ENCODE results near the gene IFT57. TPM values are rescaled to one million over a fixed set of nuclear protein-coding genes. Genes with fewer than 3 reads are reported as not detected.
A peak's percentile ranks its signal among the peaks of the same experiment; 100 is the strongest.

IFT57 gene
- total and polyA plus RNA-seq, 9 of the 15 experiments (the other 6 are each of a cell fraction or from before 2014, with no cell fraction given): 1.5 to 20.1 (median 9.9) TPM

GRCh38 chr3:108114423-108115065 lies 107.7 kb downstream of the IFT57 start:
- 21% methylated on average over 12 of the region's 16 CpGs for WGBS (ENCODE audit: insufficient coverage, low coverage, missing lambda C conversion rate)
- ChIA-PET POLR2A (interaction anchor here (0.9 to 1.3 kb wide), 3 partner anchors 10 to 15 kb away, joined by 4 read pairs; no protein-coding TSS in a partner anchor), CTCF (ENCODE audit: low intra/inter-chr PET ratio) (no interaction called here)
- Histone ChIP-seq H3K27ac (ENCODE audit: extremely low read depth, low read depth, low read length) (no peak overlapping the region), H3K36me3 (ENCODE audit: control insufficient read depth, insufficient read depth, low read length) (no peaks in the 10 kb centered on the region), H3K4me1 (replicated peaks in 1 of 2; ENCODE audit: control insufficient read depth in 2 of 2, insufficient read depth in 2 of 2, low read length in 2 of 2) (peaks cover 11 to 45% of the 10 kb centered on the region in 2 experiments), H2AFZ (ENCODE audit: low read depth, low read length) (peak overlapping the region; percentile 14; the same call in 1 of the 2 replicates), H3K79me2 (ENCODE audit: control insufficient read depth, insufficient read depth, low read length) (no peaks in the 10 kb centered on the region), H3K9me1 (ENCODE audit: control insufficient read depth, insufficient read depth, low read length) (no peaks in the 10 kb centered on the region), H3K4me2 (ENCODE audit: insufficient read depth, low read length) (peak overlapping the region; percentile 33), H3K4me3 (no peak overlapping the region), H4K20me1 (replicated peaks; ENCODE audit: control insufficient read depth, insufficient read depth, low read length) (no peaks in the 10 kb centered on the region), H3K9ac (ENCODE audit: insufficient read depth in 1 of 2, low read depth in 2 of 2, low read length in 2 of 2) (peak overlapping the region in 1 of 2 experiments; percentile 40; a peak in 1 of 4 replicates), H3K27me3 (ENCODE audit: control insufficient read depth in 2 of 2, insufficient read depth in 2 of 2, low read length in 2 of 2) (no peaks in the 10 kb centered on the region), H3K9me3 (replicated peaks; ENCODE audit: control insufficient read depth, insufficient read depth, low read depth, low read length) (no peaks in the 10 kb centered on the region)
- in situ Hi-C loops (cut with MboI) (no loop called here), intact Hi-C loops (cut with micrococcal nuclease) (no loop called here)
- TF ChIP-seq ARID1B (IDR thresholded peaks at IDR 0.05): peak; percentile 25; the same call in 1 of the 2 replicates
- no peak for TF ChIP-seq HSF4 (CRISPR knock-in tag; IDR thresholded peaks at IDR 0.05; ENCODE audit: borderline replicate concordance)
- TF ChIP-seq CBFA2T3 (IDR thresholded peaks at IDR 0.05): peak; percentile 52
- FAIRE-seq (peak; percentile 46), DNase-seq (ENCODE audit: extremely low read depth in 1 of 4, low spot score in 3 of 4) (no peak), ATAC-seq (peak; percentile 55)
- no TSS peak for BruUV-seq (replicated peaks)

- no peaks in the 10 kb centered on the region for H3K27me3 ChIP-seq (ENCODE audit: control insufficient read depth in 2 of 2, insufficient read depth in 2 of 2, low read length in 2 of 2)
- H3K4me3 ChIP-seq: no peak overlapping the region
- peak overlapping the region; percentile 33 for H3K4me2 ChIP-seq (ENCODE audit: insufficient read depth, low read length)
- intact Hi-C loops (cut with micrococcal nuclease) (no loop called here), in situ Hi-C loops (cut with MboI) (no loop called here)
- DNase-seq (ENCODE audit: extremely low read depth in 1 of 4, low spot score in 3 of 4) (no peak), FAIRE-seq (no peak), ATAC-seq (peak; percentile 19; the same call in 2 of the 3 replicates)
- no TSS peak for BruUV-seq (replicated peaks)
- peak overlapping the region in 1 of 2 experiments; percentile 40; a peak in 1 of 4 replicates for H3K9ac ChIP-seq (ENCODE audit: insufficient read depth in 1 of 2, low read depth in 2 of 2, low read length in 2 of 2)
- peaks cover 11 to 46% of the 10 kb centered on the region in 2 experiments for H3K4me1 ChIP-seq (replicated peaks in 1 of 2; ENCODE audit: control insufficient read depth in 2 of 2, insufficient read depth in 2 of 2, low read length in 2 of 2)
- no peaks in the 10 kb centered on the region for H4K20me1 ChIP-seq (replicated peaks; ENCODE audit: control insufficient read depth, insufficient read depth, low read length)
- CTCF ChIA-PET (ENCODE audit: low intra/inter-chr PET ratio): no interaction called here
- no peaks in the 10 kb centered on the region for H3K9me3 ChIP-seq (replicated peaks; ENCODE audit: control insufficient read depth, insufficient read depth, low read depth, low read length)
- POLR2A ChIA-PET: interaction anchor here (1.3 kb wide), 1 partner anchor 14 kb away, joined by 4 read pairs; no protein-coding TSS in a partner anchor
- no peaks in the 10 kb centered on the region for H3K36me3 ChIP-seq (ENCODE audit: control insufficient read depth, insufficient read depth, low read length)
- no peak overlapping the region for H3K27ac ChIP-seq (ENCODE audit: extremely low read depth, low read depth, low read length)
- no peaks in the 10 kb centered on the region for H3K79me2 ChIP-seq (ENCODE audit: control insufficient read depth, insufficient read depth, low read length)
- no peaks in the 10 kb centered on the region for H3K9me1 ChIP-seq (ENCODE audit: control insufficient read depth, insufficient read depth, low read length)
- 0 out of 2 replicates have a peak overlapping the region, but pooled peaks have one; percentile 14 for H2AFZ ChIP-seq (ENCODE audit: low read depth, low read length)
- WGBS (ENCODE audit: insufficient coverage, low coverage, missing lambda C conversion rate): 48% methylated on average over 14 of the region's 15 CpGs
- TF ChIP-seq GTF2A2 (tag; IDR thresholded peaks at IDR 0.05): no peak
- TF ChIP-seq KLF6 (CRISPR knock-in tag; IDR thresholded peaks at IDR 0.05; ENCODE audit: borderline replicate concordance): no peak
- TF ChIP-seq LEF1 (IDR thresholded peaks at IDR 0.05): no peak
- TF ChIP-seq PHB2 (IDR thresholded peaks at IDR 0.05; ENCODE audit: low read depth): no peak
- no peak for TF ChIP-seq MLX (CRISPR knock-in tag; conservative IDR thresholded peaks at IDR 0.05)
- no peak for TF ChIP-seq HSF4 (CRISPR knock-in tag; IDR thresholded peaks at IDR 0.05; ENCODE audit: borderline replicate concordance)
- TF ChIP-seq GTF2E2 (tag; IDR thresholded peaks at IDR 0.05): no peak
- no peak for TF ChIP-seq ZNF609 (CRISPR knock-in tag; IDR thresholded peaks at IDR 0.05; ENCODE audit: borderline replicate concordance)
Measured at GRCh38 chr3:108113975-108114374, 108.2 kb downstream of the IFT57 start.
